Measurements from ENCODE around the gene TTLL12. TPM values are rescaled to one million over a fixed set of nuclear protein-coding genes. Genes with fewer than 3 reads are reported as not detected.

TTLL12 gene
- total RNA-seq, 1 experiment from 2014 or later: 50.4 TPM

- no peaks in the 10 kb centered on the region for H3K9me3 ChIP-seq (replicated peaks)
- no peak for DNase-seq (ENCODE audit: low read depth in 1 of 2, low spot score in 2 of 2)
- no peaks in the 10 kb centered on the region for H3K36me3 ChIP-seq
- H3K4me1 ChIP-seq (replicated peaks): no peaks in the 10 kb centered on the region
- H3K27ac ChIP-seq: no peak overlapping the region
- H3K4me3 ChIP-seq: no peak overlapping the region
- H3K27me3 ChIP-seq (replicated peaks): no peaks in the 10 kb centered on the region
These were observed 67.9 kb downstream of the TTLL12 start for GRCh38 chr22:43118953-43119458.

- H3K4me3 ChIP-seq: no peak overlapping the region
- H3K9me3 ChIP-seq (replicated peaks): no peaks in the 10 kb centered on the region
- no peaks in the 10 kb centered on the region for H3K36me3 ChIP-seq
- no peaks in the 10 kb centered on the region for H3K4me1 ChIP-seq (replicated peaks)
- H3K27me3 ChIP-seq (replicated peaks): no peaks in the 10 kb centered on the region
- DNase-seq (ENCODE audit: low read depth in 1 of 2, low spot score in 2 of 2): no peak
- H3K27ac ChIP-seq: no peak overlapping the region
These were observed 68.7 kb downstream of the TTLL12 start for GRCh38 chr22:43118024-43118849.

- no peaks in the 10 kb centered on the region for H3K9me3 ChIP-seq (replicated peaks)
- no peak for DNase-seq (ENCODE audit: low read depth in 1 of 2, low spot score in 2 of 2)
- no peaks in the 10 kb centered on the region for H3K36me3 ChIP-seq
- H3K27ac ChIP-seq: no peak overlapping the region
- H3K27me3 ChIP-seq (replicated peaks): no peaks in the 10 kb centered on the region
- no peak overlapping the region for H3K4me3 ChIP-seq
- no peaks in the 10 kb centered on the region for H3K4me1 ChIP-seq (replicated peaks)
These were observed 70.0 kb downstream of the TTLL12 start for GRCh38 chr22:43116932-43117331.

Other genes starting within 250 kb of the TTLL12 start
- 98.3 and 100 TPM in 2 replicates for gene PACSIN2, start 172.0 kb downstream of the TTLL12 start, total RNA-seq (2014; rRNA removed; shearing (Covaris generic))
- 15.8 and 25.8 TPM in 2 replicates for gene TTLL1, start 97.7 kb downstream of the TTLL12 start, total RNA-seq (2014; rRNA removed; shearing (Covaris generic))
- gene BIK, start 76.4 kb downstream of the TTLL12 start, total RNA-seq (2014; rRNA removed; shearing (Covaris generic)): 1.4 and 2.2 TPM in 2 replicates
- gene MCAT, start 43.7 kb downstream of the TTLL12 start, total RNA-seq (2014; rRNA removed; shearing (Covaris generic)): 13.5 and 14.7 TPM in 2 replicates
- 378 and 396 TPM in 2 replicates for gene TSPO, start 35.6 kb downstream of the TTLL12 start, total RNA-seq (2014; rRNA removed; shearing (Covaris generic))
- not detected in 2 replicates for gene SCUBE1, start 156.2 kb upstream of the TTLL12 start, total RNA-seq (2014; rRNA removed; shearing (Covaris generic))
- not detected in 2 replicates for gene MPPED1, start 224.9 kb upstream of the TTLL12 start, total RNA-seq (2014; rRNA removed; shearing (Covaris generic))

Measured in SJSA1 (cell line).